ENCODE data around the gene LRFN4. TPM values are rescaled to one million over a fixed set of nuclear protein-coding genes. Genes with fewer than 3 reads are reported as not detected.

The LRFN4 gene
- total RNA-seq, 1 donor from 2014 or later = 33.7 TPM

- Mint-ChIP-seq H3K9me3 (ENCODE audit: unreplicated experiment) (no peaks in the 10 kb centered on the region), H3K36me3 (ENCODE audit: low read depth, unreplicated experiment) (no peaks in the 10 kb centered on the region), H3K4me1 (ENCODE audit: low read depth, unreplicated experiment) (peaks cover 21% of the 10 kb centered on the region), H3K4me3 (ENCODE audit: unreplicated experiment) (no peak overlapping the region), H3K27me3 (ENCODE audit: low read depth, unreplicated experiment) (peaks cover 11% of the 10 kb centered on the region), H3K27ac (ENCODE audit: unreplicated experiment) (no peak overlapping the region)
- Histone ChIP-seq H3K4me2 (ENCODE audit: low read length) (no peak overlapping the region), H3K27me3 (ENCODE audit: insufficient read depth, low read length) (no peaks in the 10 kb centered on the region), H3K4me3 (ENCODE audit: insufficient read depth, low read depth, low read length) (no peak overlapping the region), H3K4me1 (ENCODE audit: insufficient read depth, low read length) (peaks cover 32% of the 10 kb centered on the region), H3K36me3 (ENCODE audit: insufficient read depth, low read length) (no peaks in the 10 kb centered on the region), H2AFZ (ENCODE audit: low read depth, low read length) (peak overlapping the region; percentile 75), H3K27ac (ENCODE audit: low read depth, low read length) (no peak overlapping the region), H3K79me2 (ENCODE audit: insufficient read depth, low read length) (no peaks in the 10 kb centered on the region), H4K20me1 (ENCODE audit: insufficient read depth, low read length) (peaks cover 4% of the 10 kb centered on the region), H3K9me3 (ENCODE audit: insufficient read depth, low read depth, low read length) (no peaks in the 10 kb centered on the region), H3K9ac (ENCODE audit: low read length) (no peak overlapping the region)
- DNase-seq (ENCODE audit: low read depth) = no peak
- no peak for FAIRE-seq
- no peak for TF ChIP-seq CTCF (IDR thresholded peaks at IDR 0.05; ENCODE audit: insufficient read depth, low read depth, low read length)
- no peak for TF ChIP-seq EZH2 (IDR thresholded peaks at IDR 0.05; ENCODE audit: insufficient read depth, low read length)
These were observed 25.1 kb downstream of the LRFN4 start for GRCh38 chr11:66881927-66882452.

GRCh38 chr11:66882561-66883015 lies 25.7 kb downstream of the LRFN4 start:
- peak overlapping the region; percentile 75 for H3K4me2 ChIP-seq (ENCODE audit: low read length)
- H3K27ac ChIP-seq (ENCODE audit: low read depth, low read length) = no peak overlapping the region
- H3K27ac Mint-ChIP-seq (ENCODE audit: unreplicated experiment) = no peak overlapping the region
- peaks cover 21% of the 10 kb centered on the region for H3K4me1 Mint-ChIP-seq (ENCODE audit: low read depth, unreplicated experiment)
- H3K79me2 ChIP-seq (ENCODE audit: insufficient read depth, low read length) = no peaks in the 10 kb centered on the region
- H4K20me1 ChIP-seq (ENCODE audit: insufficient read depth, low read length) = peaks cover 4% of the 10 kb centered on the region
- H3K27me3 Mint-ChIP-seq (ENCODE audit: low read depth, unreplicated experiment) = peaks cover 8% of the 10 kb centered on the region
- peak overlapping the region; percentile 75 for H2AFZ ChIP-seq (ENCODE audit: low read depth, low read length)
- no peak overlapping the region for H3K4me3 Mint-ChIP-seq (ENCODE audit: unreplicated experiment)
- H3K36me3 Mint-ChIP-seq (ENCODE audit: low read depth, unreplicated experiment) = no peaks in the 10 kb centered on the region
- no peak for TF ChIP-seq CTCF (IDR thresholded peaks at IDR 0.05; ENCODE audit: insufficient read depth, low read depth, low read length)
- TF ChIP-seq EZH2 (IDR thresholded peaks at IDR 0.05; ENCODE audit: insufficient read depth, low read length) = no peak
- no peak overlapping the region for H3K4me3 ChIP-seq (ENCODE audit: insufficient read depth, low read depth, low read length)
- no peaks in the 10 kb centered on the region for H3K36me3 ChIP-seq (ENCODE audit: insufficient read depth, low read length)
- no peaks in the 10 kb centered on the region for H3K9me3 ChIP-seq (ENCODE audit: insufficient read depth, low read depth, low read length)
- H3K9me3 Mint-ChIP-seq (ENCODE audit: unreplicated experiment) = no peaks in the 10 kb centered on the region
- H3K9ac ChIP-seq (ENCODE audit: low read length) = peak overlapping the region; percentile 56
- FAIRE-seq (no peak), DNase-seq (ENCODE audit: low read depth) (no peak)
- no peaks in the 10 kb centered on the region for H3K27me3 ChIP-seq (ENCODE audit: insufficient read depth, low read length)
- H3K4me1 ChIP-seq (ENCODE audit: insufficient read depth, low read length) = peaks cover 34% of the 10 kb centered on the region

Measured in astrocyte (in vitro differentiated cells and primary cell).